ENCODE measurements around the gene LIF. TPM values are rescaled to one million over a fixed set of nuclear protein-coding genes. Genes with fewer than 3 reads are reported as not detected.

Gene LIF
- total RNA-seq (2021; ENCODE audit: unreplicated experiment) (75.4 TPM), Bru-seq, nascent RNA (percentile 96 among the genes with signal in this experiment), BruChase-seq, experiment 1, labeled RNA remaining after a 6-hour chase (percentile 96 among the genes with signal in this experiment), BruChase-seq, experiment 2, labeled RNA remaining after a 2-hour chase (percentile 99 among the genes with signal in this experiment)
- polyA plus RNA-seq (2012) = 105 and 129 TPM in 2 replicates
- long read RNA-seq, partial matches to known transcripts = 7 of 148 reads
- long read RNA-seq, other reads (novel, unspliced or antisense) = 135 of 148 reads

DNA sequence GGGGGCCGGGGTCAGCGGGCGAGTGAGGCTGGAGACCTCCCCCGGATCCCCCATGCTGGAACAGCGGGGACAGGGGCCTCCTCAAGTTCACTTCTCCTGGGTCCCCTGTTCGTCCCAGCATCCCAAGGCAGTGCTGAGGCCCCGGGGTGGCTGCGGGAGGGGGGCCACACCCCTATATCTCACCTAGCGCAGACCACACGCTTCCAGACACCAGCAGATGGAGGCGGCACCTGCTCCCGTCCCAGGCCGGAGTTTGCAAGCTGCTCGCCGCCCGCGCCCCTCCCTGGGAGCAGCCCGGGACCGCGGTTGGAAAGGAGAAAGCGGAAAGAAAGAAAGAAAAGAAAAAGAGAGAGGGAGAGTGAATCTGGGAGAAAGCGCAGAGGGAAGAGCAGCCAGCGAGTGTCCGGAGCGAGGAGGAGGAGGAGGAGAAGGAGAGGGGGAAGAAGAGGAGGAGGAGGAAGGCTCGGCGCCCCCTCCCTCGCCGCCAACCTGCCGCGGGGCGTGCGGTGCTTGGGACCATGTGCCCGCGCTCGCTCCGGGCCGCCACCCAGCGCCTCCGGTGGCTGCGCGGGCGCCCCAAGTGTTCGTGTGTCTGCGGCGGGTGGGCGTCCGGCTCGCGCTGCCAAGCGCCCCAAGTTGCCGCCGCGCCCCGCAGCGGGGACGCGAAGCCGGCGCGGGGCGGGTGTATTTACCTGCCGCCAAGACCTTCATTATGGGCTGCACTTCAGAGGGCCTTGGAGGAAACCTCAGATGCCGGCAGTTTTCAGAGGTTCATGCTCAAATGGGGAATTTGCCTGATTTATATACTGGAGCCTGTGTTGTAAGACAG is at the start of gene LIF:
Gene LIF (minus strand): TSS at position 775 of the 829 bp plus-strand sequence. CDS start 64 bp downstream, at position 711.
- Histone ChIP-seq H3K9ac (ENCODE audit: low read length) (peak within 1 kb of the TSS; percentile 84), H3K9me3 (ENCODE audit: control insufficient read depth in 1 of 2, insufficient read depth in 1 of 2, low read depth in 1 of 2, low read length in 2 of 2) (no peaks in the 10 kb centered on the region), H2AFZ (ENCODE audit: low read depth, low read length, poor library complexity, severe bottlenecking) (no peak within 1 kb of the TSS), H3K79me2 (ENCODE audit: insufficient read depth, low read length) (peaks cover 79% of the 10 kb centered on the region), H3K4me1 (ENCODE audit: control insufficient read depth in 1 of 2, insufficient read depth in 2 of 2, low read length in 2 of 2) (peaks cover 45 to 100% of the 10 kb centered on the region in 2 experiments), H3K36me3 (ENCODE audit: control insufficient read depth in 1 of 2, insufficient read depth in 2 of 2, low read length in 2 of 2) (peaks cover 4 to 32% of the 10 kb centered on the region in 2 experiments; a peak in 3 of 4 replicates), H4K20me1 (ENCODE audit: insufficient read depth) (no peaks in the 10 kb centered on the region), H3K4me2 (ENCODE audit: low read length) (peak within 1 kb of the TSS; percentile 96), H3K27ac (ENCODE audit: low read depth, low read length) (peak within 1 kb of the TSS; percentile 85), H3K27me3 (ENCODE audit: insufficient read depth, low read length) (no peaks in the 10 kb centered on the region), H3K9me2 (ENCODE audit: insufficient read depth) (no peaks in the 10 kb centered on the region), H3K4me3 (replicated peaks in 1 of 2; ENCODE audit: low read depth in 1 of 2, low read length in 2 of 2) (peak within 1 kb of the TSS; percentile 30 to 36)
- ChIA-PET POLR2A (interaction anchor here (0.6 to 0.7 kb wide), 3 partner anchors 42 to 493 kb away, joined by 3 to 9 read pairs (median 5); no protein-coding TSS in a partner anchor), CTCF (no interaction called here), RAD21 (ENCODE audit: low non-redundant PET in 1 of 2, low total read pairs in 2 of 2, uncharacterized antibody in 2 of 2, unreplicated experiment in 2 of 2) (no interaction called here)
- no peak for DNase-seq (ENCODE audit: low read depth, low spot score)
- no peak for TF ChIP-seq POLR2A (IDR thresholded peaks at IDR 0.05; ENCODE audit: borderline replicate concordance, extremely low read depth, insufficient read depth, insufficient read length)
- no peak for TF ChIP-seq JUND (IDR thresholded peaks at IDR 0.05)
- no peak for TF ChIP-seq ZBTB33 (IDR thresholded peaks at IDR 0.05; ENCODE audit: extremely low read depth, insufficient replicate concordance, low read length)
- TF ChIP-seq CEBPB (IDR thresholded peaks at IDR 0.05; ENCODE audit: low read depth) = no peak
- no peak for TF ChIP-seq TCF7L2 (IDR thresholded peaks at IDR 0.05; ENCODE audit: borderline replicate concordance, extremely low read depth, insufficient read depth, insufficient read length)
- no peak for TF ChIP-seq CBX3 (IDR thresholded peaks at IDR 0.05; ENCODE audit: low read depth)
- TF ChIP-seq EGR1 (IDR thresholded peaks at IDR 0.05; ENCODE audit: low read depth) = no peak
- TF ChIP-seq POLR2AphosphoS5 (IDR thresholded peaks at IDR 0.05; ENCODE audit: low read depth, low read length) = peak; percentile 51; the same call in 1 of the 2 replicates
- ATAC-seq = peak; percentile 5
- no TSS peak for BruUV-seq (replicated peaks)
- intact Hi-C loops (cut with micrococcal nuclease) = no loop called here
